K562 (cell line): Measurements from ENCODE around the gene VWA7. TPM values are rescaled to one million over a fixed set of nuclear protein-coding genes. Genes with fewer than 3 reads are reported as not detected.

Experiments
- ARID3A ChIP-seq: IDR thresholded peaks from 2 replicates; pipeline ENCODE4 v1.6.1; 2012; ENCODE audit warnings: low read depth, low read length, improper control_type of control experiment, borderline replicate concordance
- BCLAF1 ChIP-seq, 2 experiments: fragments of 450-650 bp in 1 of 2; IDR thresholded peaks; 2 replicates each; pipeline ENCODE4 v1.6.1; 2011 to 2017; ENCODE audit warnings: low read depth in 2 of 2, antibody characterized with exemption in 1 of 2, borderline replicate concordance in 1 of 2, low read length in 1 of 2, mild to moderate bottlenecking in 1 of 2, mixed read lengths in 1 of 2; ENCODE audit not compliant: control insufficient read depth in 1 of 2
- BRD9 ChIP-seq: fragments of 450-650 bp; IDR thresholded peaks from 2 replicates; pipeline ENCODE4 v1.6.1; 2018; ENCODE audit warnings: low read depth; ENCODE audit not compliant: partially characterized antibody
- CBFA2T2 ChIP-seq: fragments of 450-650 bp; conservative IDR thresholded peaks from 2 replicates; pipeline ENCODE4 v1.6.1; 2017; ENCODE audit warnings: mild to moderate bottlenecking
- ETS2 ChIP-seq: IDR thresholded peaks from 2 replicates; pipeline ENCODE4 v1.6.1; 2016; ENCODE audit warnings: borderline replicate concordance, missing genetic modification characterization, mild to moderate bottlenecking, moderate library complexity, missing compliant biosample characterization; ENCODE audit not compliant: poor library complexity, severe bottlenecking
- ID3 ChIP-seq, 2 experiments: fragments of 250-450 bp in 1 of 2; fragments of 450-650 bp in 1 of 2; sonication (Bioruptor Pico) in 1 of 2; IDR thresholded peaks; 2 replicates each; pipeline versions ENCODE4 v1.6.1 to v1.8.0; 2016 to 2021; ENCODE audit warnings: mild to moderate bottlenecking in 2 of 2, moderate library complexity in 2 of 2, missing compliant biosample characterization in 1 of 2, missing genetic modification characterization in 1 of 2
- JUNB ChIP-seq: fragments of 450-650 bp; formaldehyde crosslinking; conservative IDR thresholded peaks from 2 replicates; pipeline ENCODE4 v1.4.0; 2020; ENCODE audit warnings: mild to moderate bottlenecking
- MAX ChIP-seq: sonication (generic); formaldehyde crosslinking; IDR thresholded peaks from 2 replicates; pipeline ENCODE4 v1.9.0; 2022; ENCODE audit warnings: mild to moderate bottlenecking, missing genetic modification reagents
- MTA1 ChIP-seq: fragments of 450-650 bp; IDR thresholded peaks from 2 replicates; pipeline ENCODE4 v1.6.1; 2017; ENCODE audit warnings: borderline replicate concordance
- NONO ChIP-seq, 2 experiments: fragments of 200-400 bp in 1 of 2; fragments of 450-650 bp in 1 of 2; formaldehyde crosslinking in 1 of 2; IDR thresholded peaks; 2 replicates each; pipeline ENCODE4 v1.6.1; 2017; ENCODE audit warnings: low read depth in 2 of 2, mild to moderate bottlenecking in 2 of 2, moderate library complexity in 2 of 2, low read length in 1 of 2
- RNF2 ChIP-seq: sonication (generic); IDR thresholded peaks from 2 replicates; pipeline ENCODE4 v1.6.1; 2016
- SIRT6 ChIP-seq: IDR thresholded peaks from one replicate; pipeline ENCODE4 v1.6.1; 2012; ENCODE audit warnings: low read depth, mild to moderate bottlenecking, control low read depth, inconsistent platforms, low read length, moderate library complexity
- SMARCC2 ChIP-seq: fragments of 450-650 bp; IDR thresholded peaks from 2 replicates; pipeline ENCODE4 v1.6.1; 2017; ENCODE audit warnings: antibody characterized with exemption, moderate library complexity, mild to moderate bottlenecking, low read depth
- SNIP1 ChIP-seq: fragments of 450-650 bp; IDR thresholded peaks from 2 replicates; pipeline ENCODE4 v1.7.1; 2017; ENCODE audit warnings: low read depth, mild to moderate bottlenecking
- TCF7 ChIP-seq: sonication (generic); IDR thresholded peaks from 2 replicates; pipeline ENCODE4 v1.6.1; 2016; ENCODE audit warnings: antibody characterized with exemption, borderline replicate concordance
- ZBTB49 ChIP-seq: sonication (generic); formaldehyde crosslinking; IDR thresholded peaks from 2 replicates; pipeline ENCODE4 v1.8.0; 2022; ENCODE audit warnings: missing genetic modification reagents, mild to moderate bottlenecking, borderline replicate concordance
- ZNF133 ChIP-seq: fragments of 250-450 bp; sonication (Bioruptor Pico); IDR thresholded peaks from 2 replicates; pipeline ENCODE4 v1.4.0; 2020; ENCODE audit warnings: mild to moderate bottlenecking
- ZNF707 ChIP-seq: fragments of 250-450 bp; sonication (Bioruptor Pico); conservative IDR thresholded peaks from 2 replicates; pipeline ENCODE4 v1.8.0; 2022; ENCODE audit warnings: inconsistent platforms, mild to moderate bottlenecking, moderate library complexity
- polyA plus RNA-seq, 8 experiments: library from polyadenylated mRNA; depleted of rRNA in 4 of 8; stranded (reverse) in 5 of 8; unstranded in 3 of 8; fragments of >200 nt; fragmentation: Nextera tagmentation in 2 of 8; fragmentation: Illumina TruSeq in 1 of 8; extraction: Ambion mirVana in 2 of 8; extraction: Trizol in 1 of 8; gene quantifications; 2 replicates each; pipeline versions ENCODE4 v1.2.1 to v1.2.3, GENCODE V29; 2011 to 2014; ENCODE audit warnings: inconsistent platforms in 1 of 8, missing spikeins in 1 of 8
- total RNA-seq, 7 experiments: library from RNA; depleted of rRNA in 6 of 7; stranded (reverse); fragments of >200 nt in 6 of 7; fragmentation: Illumina TruSeq in 2 of 7; extraction: Trizol in 2 of 7; gene quantifications; 2 replicates each; pipeline versions ENCODE4 v1.2.1 to v1.2.3, GENCODE V29; 2011 to 2021; ENCODE audit warnings: low replicate concordance in 1 of 7

Gene VWA7
- total and polyA plus RNA-seq, 9 of the 15 experiments (the other 6 are each of a cell fraction or from before 2014, with no cell fraction given): 0.18 to 2.9 (median 0.95) TPM

GRCh38 chr6:31814677-31815024, 37.5 kb upstream of the VWA7 start (continued):
- TF ChIP-seq BCLAF1 (IDR thresholded peaks at IDR 0.05; ENCODE audit: borderline replicate concordance in 1 of 2, control insufficient read depth in 1 of 2, low read depth in 2 of 2, low read length in 1 of 2): 0 out of 4 replicates have a peak, but pooled peaks of 1 of the 2 experiments have one; percentile 52
- TF ChIP-seq ZNF707 (CRISPR knock-in tag): no peak
- TF ChIP-seq RNF2: peak; percentile 27; the same call in 1 of the 2 replicates
- TF ChIP-seq TCF7: peak; percentile 69; the same call in 1 of the 2 replicates
- no peak for TF ChIP-seq ZBTB49
- no peak for TF ChIP-seq SMARCC2
- no peak for TF ChIP-seq SNIP1
- TF ChIP-seq NONO (IDR thresholded peaks at IDR 0.05; ENCODE audit: low read depth in 2 of 2, low read length in 1 of 2): no peak
- peak; percentile 4; the same call in 1 of the 2 replicates for TF ChIP-seq ARID3A
- TF ChIP-seq JUNB (CRISPR knock-in tag): 0 out of 2 replicates have a peak, but pooled peaks have one; percentile 27
- TF ChIP-seq ID3 (CRISPR knock-in tag; IDR thresholded peaks at IDR 0.05): no peak
- TF ChIP-seq ID3 (tag; IDR thresholded peaks at IDR 0.05): no peak
- TF ChIP-seq SIRT6: no peak
- TF ChIP-seq BRD9: peak; percentile 95
- peak; percentile 37; the same call in 1 of the 2 replicates for TF ChIP-seq MTA1
- no peak for TF ChIP-seq ZNF133 (CRISPR knock-in tag)
- no peak for TF ChIP-seq MAX (CRISPR knock-in tag)
- TF ChIP-seq CBFA2T2: no peak
- TF ChIP-seq ETS2 (tag): no peak
